Spleen (tissue), 11 donors: ENCODE measurements around the gene IL2RG. TPM values are rescaled to one million over a fixed set of nuclear protein-coding genes. Genes with fewer than 3 reads are reported as not detected.

Experiments
- DNase-seq: peaks from one replicate; pipeline ENCODE4 v3.0.0-alpha.2; 2020
- H3K27ac ChIP-seq, 8 donors: fragments of 200-600 bp; sonication (generic) in 7 of 8; 1 replicate in 4 of 8; 2 replicates in 4 of 8; pipeline versions ENCODE4 v1.5.0 to v1.8.0; 2016 to 2021; ENCODE audit warnings: inconsistent platforms in 4 of 8, mild to moderate bottlenecking in 4 of 8, moderate library complexity in 1 of 8
- H3K27me3 ChIP-seq, 7 donors: fragments of 200-600 bp; sonication (generic) in 6 of 7; replicated peaks in 1 of 7; 1 replicate in 4 of 7; 2 replicates in 3 of 7; pipeline versions ENCODE4 v1.5.0 to v1.8.0; 2016 to 2021; ENCODE audit warnings: inconsistent platforms in 3 of 7, mild to moderate bottlenecking in 1 of 7
- H3K36me3 ChIP-seq, 6 donors: fragments of 200-600 bp; sonication (generic) in 5 of 6; 1 replicate in 4 of 6; 2 replicates in 2 of 6; pipeline versions ENCODE4 v1.5.0 to v1.8.0; 2016 to 2021; ENCODE audit warnings: inconsistent platforms in 2 of 6
- H3K4me1 ChIP-seq, 6 donors: fragments of 200-600 bp; sonication (generic) in 5 of 6; 1 replicate in 3 of 6; 2 replicates in 3 of 6; pipeline versions ENCODE4 v1.5.0 to v1.8.0; 2016 to 2021; ENCODE audit warnings: inconsistent platforms in 3 of 6
- H3K4me3 ChIP-seq, 8 donors: fragments of 200-600 bp; sonication (generic) in 7 of 8; 1 replicate in 4 of 8; 2 replicates in 4 of 8; pipeline versions ENCODE4 v1.5.0 to v1.8.0; 2016 to 2021; ENCODE audit warnings: inconsistent platforms in 4 of 8, mild to moderate bottlenecking in 4 of 8, moderate library complexity in 2 of 8
- H3K9me3 ChIP-seq, 8 donors: fragments of 200-600 bp; sonication (generic) in 7 of 8; 1 replicate in 4 of 8; 2 replicates in 4 of 8; pipeline versions ENCODE4 v1.5.0 to v1.8.0; 2016 to 2021; ENCODE audit warnings: inconsistent platforms in 4 of 8
- CTCF ChIP-seq, 11 experiments: fragments of 200-600 bp in 7 of 11; fragments of 450-650 bp in 4 of 11; sonication (generic) in 4 of 11; IDR thresholded peaks in 8 of 11; conservative IDR thresholded peaks in 3 of 11; 1 replicate in 7 of 11; 2 replicates in 4 of 11; pipeline versions ENCODE4 v1.4.0 to v1.8.0; 2016 to 2021; ENCODE audit warnings: antibody characterized with exemption in 11 of 11, inconsistent platforms in 4 of 11, mild to moderate bottlenecking in 1 of 11
- POLR2A ChIP-seq, 3 donors: fragments of 450-650 bp; IDR thresholded peaks; one replicate each; pipeline ENCODE4 v1.5.1; 2017; ENCODE audit warnings: antibody characterized with exemption in 3 of 3, mild to moderate bottlenecking in 1 of 3
- POLR2AphosphoS5 ChIP-seq, 3 donors: sonication (generic); formaldehyde crosslinking; IDR thresholded peaks; one replicate each; pipeline ENCODE4 v1.5.1; 2017; ENCODE audit warnings: antibody characterized with exemption in 3 of 3
- WGBS, 5 donors: extraction: QIAGEN DNeasy Blood & Tissue Kit in 3 of 5; methylation state at CpG; one replicate each; pipeline versions ENCODE4 v1.1.5 to v1.1.7; 2013 to 2018; 5-methylcytosine and 5-hydroxymethylcytosine counted together
- intact Hi-C: fragments of 100-400 bp; cut with DNase I; formaldehyde crosslinking; loops from one replicate; pipeline ENCODE4 v1.15.0; 2023; ENCODE audit warnings: low total_unique reads
- polyA plus RNA-seq, 3 donors: library from polyadenylated mRNA; stranded (reverse); fragments of 200-250 nt; gene quantifications; one replicate each; pipeline ENCODE4 v1.2.1, GENCODE V29; 2013
- total RNA-seq, 7 donors: library from RNA; depleted of rRNA in 3 of 7; stranded (reverse); fragments of >200 nt in 3 of 7; fragmentation: NEBNext Ultra II Directional in 4 of 7; extraction: Animal tissue kit (Norgen Biotek cat#: 25700) in 4 of 7; gene quantifications; one replicate each; pipeline versions ENCODE4 v1.1.0 to v1.2.1, GENCODE V29; 2016 to 2021
- donor health status: healthy with polysubstance abuse.
- donor health status: DM: no; HTN: no; CAD: no; lungs with moderate emphysema.
- donor health status: DM: no; HTN: no; CAD: no.
- donor health status: Bipolar disorder and iron deficiency.
- donor health status: healthy.
- donor health status: DM: no; HTN: no; CAD: no.
- donor health status: DM: yes; HTN: yes; CAD: no.

IL2RG gene
- total and polyA plus RNA-seq, 10 donors = 89.8 to 174 (median 124) TPM

GRCh38 chrX:71096760-71097032, 14.7 kb downstream of the IL2RG start:
- Histone ChIP-seq H3K27ac (peak overlapping the region in 7 of 8 donors; percentile 53 to 90 (median 84)), H3K27me3 (peaks cover 0 to 3% (median 0%) of the 10 kb centered on the region in 7 donors), H3K9me3 (no peaks in the 10 kb centered on the region), H3K36me3 (peaks cover 0 to 8% (median 0%) of the 10 kb centered on the region in 6 donors), H3K4me1 (peaks cover 10 to 54% (median 31%) of the 10 kb centered on the region in 6 donors), H3K4me3 (peak overlapping the region; percentile 28 to 77 (median 47))
- WGBS, 5 donors = 0 to 35% (median 12%) methylated on average over 6 to 9 of the region's 9 CpGs; no CpG with 5 or more reads in 1 of the 5 donors
- TF ChIP-seq POLR2A (IDR thresholded peaks at IDR 0.05) (no peak), POLR2AphosphoS5 (IDR thresholded peaks at IDR 0.05) (no peak), CTCF (IDR thresholded peaks at IDR 0.05 in 8 of 11, conservative IDR thresholded peaks at IDR 0.05 in 3 of 11) (no peak)
- intact Hi-C loops = no loop called here
- no peak for DNase-seq

GRCh38 chrX:71095981-71096759, 15.2 kb downstream of the IL2RG start:
- Histone ChIP-seq H3K9me3 (no peaks in the 10 kb centered on the region), H3K36me3 (peaks cover 0 to 3% (median 0%) of the 10 kb centered on the region in 6 donors), H3K4me1 (peaks cover 10 to 50% (median 31%) of the 10 kb centered on the region in 6 donors), H3K27ac (peak overlapping the region; percentile 53 to 90 (median 78)), H3K27me3 (peaks cover 0 to 3% (median 0%) of the 10 kb centered on the region in 7 donors), H3K4me3 (peak overlapping the region; percentile 28 to 77 (median 47))
- TF ChIP-seq POLR2AphosphoS5 (IDR thresholded peaks at IDR 0.05) (no peak), POLR2A (IDR thresholded peaks at IDR 0.05) (peak in 1 of 3 donors; percentile 41)
- WGBS, 5 donors = 1 to 26% (median 2%) methylated on average over 22 to 46 of the region's 46 CpGs
- DNase-seq = peak; percentile 83
- intact Hi-C loops = no loop called here

GRCh38 chrX:71095555-71095980, 15.8 kb downstream of the IL2RG start, which contains the start of gene FOXO4:
FOXO4 (plus strand) TSS chrX:71095851; CDS start chrX:71096529, 678 bp downstream.
- Histone ChIP-seq H3K27me3 (peaks cover 0 to 3% (median 0%) of the 10 kb centered on the region in 7 donors), H3K4me1 (peaks cover 10 to 45% (median 31%) of the 10 kb centered on the region in 6 donors), H3K9me3 (no peaks in the 10 kb centered on the region), H3K36me3 (no peaks in the 10 kb centered on the region), H3K4me3 (peak within 1 kb of the TSS; percentile 28 to 77 (median 47)), H3K27ac (peak within 1 kb of the TSS; percentile 53 to 90 (median 78))
- peak; percentile 97 for DNase-seq
- 1 to 19% (median 2%) methylated on average over 24 to 29 of the region's 29 CpGs for WGBS, 5 donors
- intact Hi-C loops = no loop called here
- TF ChIP-seq POLR2AphosphoS5 (IDR thresholded peaks at IDR 0.05) = peak; percentile 81 to 83 (median 83)
- TF ChIP-seq CTCF (IDR thresholded peaks at IDR 0.05 in 8 of 11, conservative IDR thresholded peaks at IDR 0.05 in 3 of 11) = no peak

- intact Hi-C loops = no loop called here
- peak overlapping the region in 7 of 8 donors; percentile 39 to 77 (median 50) for H3K4me3 ChIP-seq
- peak; percentile 21 for DNase-seq
- 26 to 42% (median 33%) methylated on average over 5 to 6 of the region's 6 CpGs for WGBS, 5 donors
- H3K4me1 ChIP-seq = peaks cover 10 to 42% (median 31%) of the 10 kb centered on the region in 6 donors
- H3K36me3 ChIP-seq = no peaks in the 10 kb centered on the region
- peaks cover 0 to 3% (median 0%) of the 10 kb centered on the region in 7 donors for H3K27me3 ChIP-seq
- TF ChIP-seq POLR2A (IDR thresholded peaks at IDR 0.05) = no peak
- TF ChIP-seq CTCF (IDR thresholded peaks at IDR 0.05 in 8 of 11, conservative IDR thresholded peaks at IDR 0.05 in 3 of 11) = no peak
- TF ChIP-seq POLR2AphosphoS5 (IDR thresholded peaks at IDR 0.05) = no peak
- H3K27ac ChIP-seq = peak overlapping the region in 5 of 8 donors; percentile 53 to 90 (median 87)
- no peaks in the 10 kb centered on the region for H3K9me3 ChIP-seq
Measured at GRCh38 chrX:71095033-71095432, 16.3 kb downstream of the IL2RG start.
